BLaER1 treated with 17β-estradiol and CSF1 and Interleukin-3, amounts not matched to agents 10 nM and 100 nM (cell line): ENCODE data around the gene MEOX2.

Experiments
- H3K27ac ChIP-seq, 11 experiments: shearing (Covaris generic); formaldehyde crosslinking; 2 replicates each; pipeline ENCODE4 v1.8.1; 2022
- H3K27me3 ChIP-seq, 11 experiments: shearing (Covaris generic); formaldehyde crosslinking; 2 replicates each; pipeline ENCODE4 v1.8.1; 2022
- H3K36me3 ChIP-seq, 11 experiments: shearing (Covaris generic); formaldehyde crosslinking; 2 replicates each; pipeline ENCODE4 v1.8.1; 2022
- H3K4me1 ChIP-seq, 10 experiments: shearing (Covaris generic); formaldehyde crosslinking; 2 replicates each; pipeline ENCODE4 v1.8.1; 2022
- H3K4me2 ChIP-seq, 11 experiments: shearing (Covaris generic); formaldehyde crosslinking; 2 replicates each; pipeline ENCODE4 v1.8.1; 2022
- H3K4me3 ChIP-seq, 10 experiments: shearing (Covaris generic); formaldehyde crosslinking; 2 replicates each; pipeline ENCODE4 v1.8.1; 2022
- H3K9ac ChIP-seq, 11 experiments: shearing (Covaris generic); formaldehyde crosslinking; 2 replicates each; pipeline ENCODE4 v1.8.1; 2022
- H3K9me3 ChIP-seq, 11 experiments: shearing (Covaris generic); formaldehyde crosslinking; replicated peaks in 1 of 11; 2 replicates each; pipeline ENCODE4 v1.8.1; 2022
- H4K20me1 ChIP-seq, 11 experiments: shearing (Covaris generic); formaldehyde crosslinking; 2 replicates each; pipeline ENCODE4 v1.8.1; 2022
- Cebpa-rat ChIP-seq, 11 experiments: shearing (Covaris generic); IDR thresholded peaks; 2 replicates each; pipeline ENCODE4 v1.8.1; 2022

MEOX2 gene

GRCh38 chr7:15667991-15668390 lies 18.5 kb downstream of the MEOX2 start:
- no peaks in the 10 kb centered on the region for H4K20me1 ChIP-seq
- no peaks in the 10 kb centered on the region for H3K27me3 ChIP-seq
- H3K9me3 ChIP-seq, result no peaks in the 10 kb centered on the region
- no peaks in the 10 kb centered on the region for H3K36me3 ChIP-seq
- no peak overlapping the region for H3K27ac ChIP-seq
- H3K4me1 ChIP-seq, result no peaks in the 10 kb centered on the region
- no peak overlapping the region for H3K9ac ChIP-seq
- H3K4me2 ChIP-seq, result no peak overlapping the region
- H3K4me3 ChIP-seq, result no peak overlapping the region
- no peak for TF ChIP-seq Cebpa-rat (IDR thresholded peaks at IDR 0.05)

DNA sequence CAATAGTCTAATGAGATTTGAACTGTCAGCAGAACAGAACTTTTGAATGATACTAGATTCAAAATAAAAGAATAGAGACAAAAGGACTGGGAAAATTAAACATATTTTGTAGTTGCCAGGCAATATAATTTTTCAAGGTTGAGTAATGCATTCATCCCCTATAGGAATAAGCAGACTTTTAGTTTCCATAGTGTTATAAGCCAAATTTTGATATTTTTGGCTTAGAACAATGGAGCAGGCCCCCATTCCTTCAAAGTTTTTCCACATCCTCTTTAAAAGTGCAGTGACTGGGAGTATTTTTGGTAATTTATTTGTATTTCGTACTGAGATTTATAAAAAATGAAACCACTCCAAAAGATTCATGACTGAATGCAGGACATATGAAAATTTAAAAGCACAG lies 24.0 kb downstream of the MEOX2 start:
- Histone ChIP-seq H3K4me1 (no peaks in the 10 kb centered on the region), H3K4me2 (no peak overlapping the region), H3K9ac (no peak overlapping the region), H3K27ac (no peak overlapping the region), H4K20me1 (no peaks in the 10 kb centered on the region), H3K9me3 (no peaks in the 10 kb centered on the region), H3K27me3 (no peaks in the 10 kb centered on the region), H3K36me3 (no peaks in the 10 kb centered on the region), H3K4me3 (no peak overlapping the region)
- TF ChIP-seq Cebpa-rat (IDR thresholded peaks at IDR 0.05), result no peak

DNA sequence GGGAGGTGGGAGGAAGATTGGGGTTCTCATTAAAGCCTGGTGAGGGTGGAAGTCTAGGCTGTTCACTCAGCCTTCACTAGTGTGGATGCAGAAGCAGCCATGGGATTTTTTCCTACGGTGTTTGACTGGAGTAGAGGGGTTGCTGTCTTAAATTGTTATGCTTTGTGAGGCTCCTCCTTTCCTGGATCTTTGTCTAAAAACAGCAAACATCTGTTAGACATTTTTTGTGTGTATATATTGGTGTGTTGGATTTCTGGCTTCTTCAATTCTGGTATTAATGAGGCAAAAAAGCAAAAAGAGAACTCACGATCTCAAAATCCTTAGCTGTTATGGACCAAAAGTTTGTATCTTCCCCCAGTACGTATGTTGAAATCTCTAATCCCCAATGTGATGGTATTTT lies 28.2 kb downstream of the MEOX2 start:
- H3K9ac ChIP-seq, result no peak overlapping the region
- no peaks in the 10 kb centered on the region for H3K27me3 ChIP-seq
- no peak for TF ChIP-seq Cebpa-rat (IDR thresholded peaks at IDR 0.05)
- no peaks in the 10 kb centered on the region for H4K20me1 ChIP-seq
- no peak overlapping the region for H3K27ac ChIP-seq
- H3K36me3 ChIP-seq, result no peaks in the 10 kb centered on the region
- no peaks in the 10 kb centered on the region for H3K9me3 ChIP-seq
- H3K4me2 ChIP-seq, result no peak overlapping the region
- H3K4me1 ChIP-seq, result no peaks in the 10 kb centered on the region
- H3K4me3 ChIP-seq, result no peak overlapping the region

GRCh38 chr7:15652776-15653290 lies 33.6 kb downstream of the MEOX2 start:
- TF ChIP-seq Cebpa-rat (IDR thresholded peaks at IDR 0.05), result no peak
- H3K36me3 ChIP-seq, result no peaks in the 10 kb centered on the region
- no peaks in the 10 kb centered on the region for H3K4me1 ChIP-seq
- no peaks in the 10 kb centered on the region for H3K27me3 ChIP-seq
- no peak overlapping the region for H3K9ac ChIP-seq
- no peak overlapping the region for H3K4me2 ChIP-seq
- H3K4me3 ChIP-seq, result no peak overlapping the region
- H3K27ac ChIP-seq, result no peak overlapping the region
- no peaks in the 10 kb centered on the region for H4K20me1 ChIP-seq
- no peaks in the 10 kb centered on the region for H3K9me3 ChIP-seq

DNA sequence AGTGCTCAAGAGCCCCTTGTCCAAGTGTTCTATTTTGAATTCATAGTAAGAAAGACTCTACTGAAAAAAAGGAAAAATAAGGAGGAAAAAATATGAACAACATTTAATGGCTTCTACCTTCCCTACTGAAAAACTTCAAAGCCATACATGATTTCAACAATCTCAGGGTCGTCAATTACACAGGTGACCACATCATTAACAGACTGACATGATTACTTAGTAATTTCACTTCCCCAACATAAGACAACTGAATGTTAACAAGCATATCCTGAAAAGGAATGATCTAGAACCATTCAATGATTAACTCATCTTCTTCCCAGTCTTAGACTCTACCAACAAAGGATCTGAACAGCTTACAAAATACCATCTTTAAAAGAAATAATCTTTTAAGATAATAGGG lies 34.8 kb downstream of the MEOX2 start:
- H3K9ac ChIP-seq, result no peak overlapping the region
- TF ChIP-seq Cebpa-rat (IDR thresholded peaks at IDR 0.05), result no peak
- no peaks in the 10 kb centered on the region for H3K4me1 ChIP-seq
- H3K4me3 ChIP-seq, result no peak overlapping the region
- H3K27me3 ChIP-seq, result no peaks in the 10 kb centered on the region
- no peaks in the 10 kb centered on the region for H4K20me1 ChIP-seq
- H3K36me3 ChIP-seq, result no peaks in the 10 kb centered on the region
- no peak overlapping the region for H3K27ac ChIP-seq
- no peaks in the 10 kb centered on the region for H3K9me3 ChIP-seq
- no peak overlapping the region for H3K4me2 ChIP-seq

- no peak for TF ChIP-seq Cebpa-rat (IDR thresholded peaks at IDR 0.05)
- Histone ChIP-seq H3K4me2 (no peak overlapping the region), H3K4me3 (no peak overlapping the region), H3K9ac (no peak overlapping the region), H3K36me3 (no peaks in the 10 kb centered on the region), H3K4me1 (no peaks in the 10 kb centered on the region), H3K27me3 (no peaks in the 10 kb centered on the region), H3K9me3 (no peaks in the 10 kb centered on the region), H4K20me1 (no peaks in the 10 kb centered on the region), H3K27ac (no peak overlapping the region)
Measured at GRCh38 chr7:15650787-15651186, 35.7 kb downstream of the MEOX2 start.

- no peak overlapping the region for H3K4me3 ChIP-seq
Measured at GRCh38 chr7:15648461-15648961, 38.0 kb downstream of the MEOX2 start.

DNA sequence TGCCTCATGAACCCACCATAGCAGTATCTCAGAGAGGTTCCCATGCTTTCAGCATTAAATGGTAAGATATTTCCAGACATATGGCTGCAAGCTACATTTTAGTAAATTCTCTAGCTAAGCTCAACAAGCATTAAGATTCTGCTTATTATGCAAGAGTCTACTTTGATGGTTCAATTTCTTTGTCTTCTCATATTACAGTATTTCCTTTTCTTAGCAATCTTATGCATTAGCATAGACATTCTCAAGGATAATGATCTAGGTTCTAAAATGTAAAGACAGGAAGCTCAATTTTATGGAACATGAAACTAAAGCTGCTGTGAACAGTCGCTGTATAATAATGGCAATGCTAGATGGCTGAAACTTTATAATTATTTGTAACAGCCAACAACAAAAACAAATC lies 39.2 kb downstream of the MEOX2 start:
- peaks cover 6 to 14% (median 12%) of the 10 kb centered on the region in 10 experiments; a peak in 19 of 20 replicates for H3K4me1 ChIP-seq

More at GRCh38 chr7:15648461-15648961, 38.0 kb downstream of the MEOX2 start:
- Histone ChIP-seq H3K9ac (no peak overlapping the region), H3K4me1 (peaks cover 2 to 5% (median 5%) of the 10 kb centered on the region in 10 experiments; a peak in 19 of 20 replicates), H3K27me3 (no peaks in the 10 kb centered on the region), H4K20me1 (no peaks in the 10 kb centered on the region), H3K4me2 (no peak overlapping the region), H3K27ac (no peak overlapping the region), H3K36me3 (no peaks in the 10 kb centered on the region), H3K9me3 (no peaks in the 10 kb centered on the region)
- TF ChIP-seq Cebpa-rat (IDR thresholded peaks at IDR 0.05), result no peak

GRCh38 chr7:15643000-15643705 lies 43.3 kb downstream of the MEOX2 start:
- H3K36me3 ChIP-seq, result no peaks in the 10 kb centered on the region
- peak overlapping the region; percentile 14 to 67 (median 45); a peak in 19 of 22 replicates for H3K4me2 ChIP-seq
- H3K27ac ChIP-seq, result no peak overlapping the region
- no peaks in the 10 kb centered on the region for H4K20me1 ChIP-seq
- H3K27me3 ChIP-seq, result no peaks in the 10 kb centered on the region
- no peak overlapping the region for H3K9ac ChIP-seq
- peaks cover 0 to 5% (median 0%) of the 10 kb centered on the region in 11 experiments; a peak in 1 of 22 replicates for H3K9me3 ChIP-seq
- H3K4me3 ChIP-seq, result no peak overlapping the region
- H3K4me1 ChIP-seq, result peaks cover 6 to 14% (median 12%) of the 10 kb centered on the region in 10 experiments; a peak in 19 of 20 replicates
- no peak for TF ChIP-seq Cebpa-rat (IDR thresholded peaks at IDR 0.05)

More for the DNA sequence above, 39.2 kb downstream of the MEOX2 start:
- H3K27me3 ChIP-seq, result no peaks in the 10 kb centered on the region
- no peaks in the 10 kb centered on the region for H3K36me3 ChIP-seq
- no peak for TF ChIP-seq Cebpa-rat (IDR thresholded peaks at IDR 0.05)
- H3K9me3 ChIP-seq, result peaks cover 0 to 5% (median 0%) of the 10 kb centered on the region in 11 experiments; a peak in 1 of 22 replicates
- no peak overlapping the region for H3K4me3 ChIP-seq
- no peak overlapping the region for H3K27ac ChIP-seq
- H3K9ac ChIP-seq, result no peak overlapping the region
- no peak overlapping the region for H3K4me2 ChIP-seq
- H4K20me1 ChIP-seq, result no peaks in the 10 kb centered on the region

DNA sequence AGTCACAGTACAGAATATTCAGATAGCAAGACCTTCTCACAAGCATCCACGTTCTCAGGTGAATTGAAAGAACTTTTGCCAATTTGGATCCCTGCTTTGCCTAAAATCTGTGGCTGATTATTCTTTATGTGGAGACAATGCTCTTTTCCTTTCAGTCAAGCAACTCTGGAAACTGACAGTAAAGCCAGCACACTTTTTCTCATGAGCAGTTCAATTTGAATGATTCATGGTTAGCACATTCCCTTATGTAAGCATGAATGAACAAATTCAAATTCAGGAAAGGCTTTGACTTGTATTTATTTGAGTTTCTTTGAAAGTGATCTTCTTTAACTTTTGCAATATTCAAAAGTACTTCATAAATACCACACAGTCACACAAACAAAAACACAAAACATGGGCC lies 57.6 kb downstream of the MEOX2 start:
- Histone ChIP-seq H3K9ac (no peak overlapping the region), H3K9me3 (no peaks in the 10 kb centered on the region), H3K4me3 (no peak overlapping the region), H3K27me3 (no peaks in the 10 kb centered on the region), H3K4me1 (no peaks in the 10 kb centered on the region), H4K20me1 (no peaks in the 10 kb centered on the region), H3K36me3 (no peaks in the 10 kb centered on the region), H3K4me2 (no peak overlapping the region), H3K27ac (no peak overlapping the region)
- no peak for TF ChIP-seq Cebpa-rat (IDR thresholded peaks at IDR 0.05)
